Muscle layer of colon (tissue), 2 donors: Measurements from ENCODE around the gene CMC1.

Experiments used
- H3K27ac ChIP-seq: one replicate; pipeline ENCODE4 v1.7.0; 2013; ENCODE audit warnings: low read depth, mild to moderate bottlenecking, low read length, moderate library complexity
- H3K27me3 ChIP-seq, 2 donors: one replicate each; pipeline ENCODE4 v1.7.0; 2013; ENCODE audit warnings: low read length in 2 of 2, mild to moderate bottlenecking in 2 of 2; ENCODE audit not compliant: insufficient read depth in 2 of 2, control insufficient read depth in 1 of 2
- H3K36me3 ChIP-seq: one replicate; pipeline ENCODE4 v1.7.0; 2013; ENCODE audit warnings: mild to moderate bottlenecking, low read length; ENCODE audit not compliant: insufficient read depth
- H3K4me1 ChIP-seq: one replicate; pipeline ENCODE4 v1.7.0; 2013; ENCODE audit warnings: mild to moderate bottlenecking, low read length; ENCODE audit not compliant: insufficient read depth
- H3K4me3 ChIP-seq, 2 donors: one replicate each; pipeline ENCODE4 v1.7.0; 2013; ENCODE audit warnings: low read length in 2 of 2, low read depth in 1 of 2, mild to moderate bottlenecking in 1 of 2, moderate library complexity in 1 of 2
- H3K9ac ChIP-seq: one replicate; pipeline ENCODE4 v1.7.0; 2013; ENCODE audit warnings: low read length
- H3K9me3 ChIP-seq: one replicate; pipeline ENCODE4 v1.7.0; 2013; ENCODE audit warnings: mild to moderate bottlenecking, low read length
- donor health status: abdominal sarcoma.
- donor health status: Adenocarcinoma of cecum.

The CMC1 gene

GRCh38 chr3:28337230-28337629, 95.8 kb downstream of the CMC1 start:
- H3K4me3 ChIP-seq, result no peak overlapping the region
- no peaks in the 10 kb centered on the region for H3K27me3 ChIP-seq
- H3K4me1 ChIP-seq, result peaks cover 6% of the 10 kb centered on the region
- H3K27ac ChIP-seq, result no peak overlapping the region
- no peak overlapping the region for H3K9ac ChIP-seq
- H3K9me3 ChIP-seq, result no peaks in the 10 kb centered on the region
- peaks cover 18% of the 10 kb centered on the region for H3K36me3 ChIP-seq

- Histone ChIP-seq H3K36me3 (no peaks in the 10 kb centered on the region), H3K27ac (no peak overlapping the region), H3K4me3 (no peak overlapping the region), H3K27me3 (no peaks in the 10 kb centered on the region), H3K4me1 (peaks cover 48% of the 10 kb centered on the region), H3K9me3 (no peaks in the 10 kb centered on the region), H3K9ac (no peak overlapping the region)
Measured at GRCh38 chr3:28343144-28343543, 101.7 kb downstream of the CMC1 start.

GRCh38 chr3:28345690-28346089, 104.3 kb downstream of the CMC1 start:
- no peaks in the 10 kb centered on the region for H3K36me3 ChIP-seq
- H3K27ac ChIP-seq, result no peak overlapping the region
- H3K9me3 ChIP-seq, result no peaks in the 10 kb centered on the region
- no peak overlapping the region for H3K9ac ChIP-seq
- peaks cover 56% of the 10 kb centered on the region for H3K4me1 ChIP-seq
- no peaks in the 10 kb centered on the region for H3K27me3 ChIP-seq
- H3K4me3 ChIP-seq, result no peak overlapping the region

DNA sequence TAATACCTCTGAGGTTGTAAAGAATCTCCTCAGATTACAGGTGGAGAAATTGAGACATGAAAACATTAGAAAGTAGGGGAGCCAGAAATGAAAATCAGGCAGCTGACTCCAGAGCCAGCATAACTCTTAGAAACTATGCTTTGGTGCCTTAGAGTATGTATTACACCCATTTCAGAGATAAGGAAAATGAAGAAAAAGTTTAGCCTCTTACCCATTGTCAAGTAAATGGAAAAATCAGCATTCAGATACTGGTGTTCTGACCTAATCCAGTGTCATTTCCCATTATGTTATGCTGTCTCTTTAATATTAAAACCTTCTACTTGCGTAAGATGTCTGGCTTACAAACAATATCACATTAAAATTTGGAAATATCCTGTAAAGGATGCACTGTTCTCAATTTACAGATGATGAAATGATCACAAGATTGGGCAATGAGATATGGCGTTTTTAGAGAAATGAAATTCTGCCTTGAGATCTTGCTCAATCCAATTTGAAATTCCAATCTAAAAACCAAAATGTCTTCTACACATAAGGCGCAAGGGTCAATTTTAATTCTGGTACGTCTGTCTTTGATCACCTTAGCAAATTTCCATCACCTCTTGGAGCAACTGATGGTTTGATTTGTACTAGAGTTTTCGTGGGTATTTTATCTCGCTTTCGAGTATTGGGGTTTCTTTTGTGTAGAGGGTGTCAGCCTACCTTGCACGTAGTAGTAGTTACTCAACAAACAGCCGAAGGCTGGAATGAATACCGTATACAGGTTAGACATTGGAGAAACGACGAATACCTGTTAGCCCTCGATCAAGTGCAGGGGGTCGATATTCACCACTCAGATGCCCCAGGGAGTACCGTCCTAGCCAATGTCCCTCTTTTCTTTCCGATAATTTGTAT, 106.2 kb downstream of the CMC1 start:
- Histone ChIP-seq H3K4me1 (peaks cover 46% of the 10 kb centered on the region), H3K9ac (peak overlapping the region; percentile 99), H3K27ac (peak overlapping the region; percentile 98), H3K9me3 (peaks cover 7% of the 10 kb centered on the region), H3K36me3 (no peaks in the 10 kb centered on the region), H3K27me3 (no peaks in the 10 kb centered on the region), H3K4me3 (peak overlapping the region; percentile 93 to 98)

- H3K4me3 ChIP-seq, result peak overlapping the region; percentile 93 to 98
- peaks cover 9% of the 10 kb centered on the region for H3K9me3 ChIP-seq
- H3K27ac ChIP-seq, result peak overlapping the region; percentile 98
- peak overlapping the region; percentile 99 for H3K9ac ChIP-seq
- peaks cover 40% of the 10 kb centered on the region for H3K4me1 ChIP-seq
- no peaks in the 10 kb centered on the region for H3K27me3 ChIP-seq
- no peaks in the 10 kb centered on the region for H3K36me3 ChIP-seq
Measured at GRCh38 chr3:28348265-28348628, 106.8 kb downstream of the CMC1 start.

- peaks cover 35% of the 10 kb centered on the region for H3K4me1 ChIP-seq
- no peaks in the 10 kb centered on the region for H3K36me3 ChIP-seq
Measured at GRCh38 chr3:28348629-28349468, 107.4 kb downstream of the CMC1 start, which contains the start of the genes AZI2 and ZCWPW2. TSS of gene AZI2 (minus strand) at chr3:28348824. CDS start at chr3:28340617, 8,207 bp downstream. TSS of gene ZCWPW2 (plus strand) at chr3:28348721. CDS start at chr3:28413069, 64,348 bp downstream.

GRCh38 chr3:28349469-28350000, 108.1 kb downstream of the CMC1 start:
- Histone ChIP-seq H3K9ac (peak overlapping the region; percentile 99), H3K27me3 (no peaks in the 10 kb centered on the region), H3K4me1 (peaks cover 35% of the 10 kb centered on the region), H3K9me3 (peaks cover 17% of the 10 kb centered on the region), H3K27ac (peak overlapping the region; percentile 98), H3K36me3 (no peaks in the 10 kb centered on the region), H3K4me3 (peak overlapping the region; percentile 93 to 98)

More at GRCh38 chr3:28348629-28349468, 107.4 kb downstream of the CMC1 start, which contains the start of the genes AZI2 and ZCWPW2:
- peak within 1 kb of the TSS; percentile 99 for H3K9ac ChIP-seq
- peaks cover 15% of the 10 kb centered on the region for H3K9me3 ChIP-seq
- peak within 1 kb of the TSS; percentile 98 for H3K27ac ChIP-seq
- H3K27me3 ChIP-seq, result no peaks in the 10 kb centered on the region
- peak within 1 kb of the TSS; percentile 93 to 98 for H3K4me3 ChIP-seq
